Measurements from ENCODE around the gene HADH.

Gene HADH

DNA sequence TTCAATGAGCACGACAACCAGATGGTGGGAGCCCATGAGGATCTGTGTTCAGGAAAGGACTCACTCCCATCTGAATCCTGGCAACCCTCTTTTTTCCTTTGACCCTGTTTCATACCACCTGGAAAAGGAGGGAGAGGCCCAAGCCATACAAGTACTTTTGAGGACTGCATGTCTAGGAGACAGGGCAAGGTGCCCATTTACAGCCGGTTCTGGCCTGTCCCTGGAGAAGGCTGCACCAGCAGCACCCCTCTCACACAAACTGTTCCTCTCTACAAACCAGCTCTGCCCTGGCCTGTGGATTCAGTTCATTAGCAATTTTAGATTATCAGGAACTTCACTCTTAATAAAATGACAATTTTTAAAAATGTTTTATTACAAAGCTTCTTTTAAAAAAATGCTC lies 57.5 kb downstream of the HADH start:
- peaks cover 8% of the 10 kb centered on the region for H3K36me3 ChIP-seq (ENCODE audit: control insufficient read depth, low read length)
- H3K27me3 ChIP-seq (ENCODE audit: control insufficient read depth, low read length), result no peaks in the 10 kb centered on the region
- H3K9me3 ChIP-seq (ENCODE audit: control insufficient read depth, insufficient read depth, low read length), result no peaks in the 10 kb centered on the region
- no peaks in the 10 kb centered on the region for H3K79me2 ChIP-seq (ENCODE audit: control insufficient read depth, low read length)
- TF ChIP-seq EZH2phosphoT487 (IDR thresholded peaks at IDR 0.05; ENCODE audit: borderline replicate concordance, low read length), result no peak
- TF ChIP-seq, protein P1, sequence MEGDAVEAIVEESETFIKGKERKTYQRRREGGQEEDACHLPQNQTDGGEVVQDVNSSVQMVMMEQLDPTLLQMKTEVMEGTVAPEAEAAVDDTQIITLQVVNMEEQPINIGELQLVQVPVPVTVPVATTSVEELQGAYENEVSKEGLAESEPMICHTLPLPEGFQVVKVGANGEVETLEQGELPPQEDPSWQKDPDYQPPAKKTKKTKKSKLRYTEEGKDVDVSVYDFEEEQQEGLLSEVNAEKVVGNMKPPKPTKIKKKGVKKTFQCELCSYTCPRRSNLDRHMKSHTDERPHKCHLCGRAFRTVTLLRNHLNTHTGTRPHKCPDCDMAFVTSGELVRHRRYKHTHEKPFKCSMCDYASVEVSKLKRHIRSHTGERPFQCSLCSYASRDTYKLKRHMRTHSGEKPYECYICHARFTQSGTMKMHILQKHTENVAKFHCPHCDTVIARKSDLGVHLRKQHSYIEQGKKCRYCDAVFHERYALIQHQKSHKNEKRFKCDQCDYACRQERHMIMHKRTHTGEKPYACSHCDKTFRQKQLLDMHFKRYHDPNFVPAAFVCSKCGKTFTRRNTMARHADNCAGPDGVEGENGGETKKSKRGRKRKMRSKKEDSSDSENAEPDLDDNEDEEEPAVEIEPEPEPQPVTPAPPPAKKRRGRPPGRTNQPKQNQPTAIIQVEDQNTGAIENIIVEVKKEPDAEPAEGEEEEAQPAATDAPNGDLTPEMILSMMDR (IDR thresholded peaks at IDR 0.05; ENCODE audit: low read depth, low read length, poor library complexity, severe bottlenecking), result no peak
- H3K4me3 ChIP-seq (ENCODE audit: low read length), result no peak overlapping the region
- no peaks in the 10 kb centered on the region for H3K9me2 ChIP-seq (replicated peaks; ENCODE audit: control insufficient read depth, low read length)
- no peaks in the 10 kb centered on the region; the same call in 1 of the 2 replicates for H4K20me1 ChIP-seq (ENCODE audit: control insufficient read depth, insufficient read depth, low read depth, low read length)
- peaks cover 7% of the 10 kb centered on the region for H3K4me1 ChIP-seq (ENCODE audit: control insufficient read depth, low read length)
- H3K27ac ChIP-seq (ENCODE audit: low read depth, low read length), result no peak overlapping the region
- H3K4me2 ChIP-seq (ENCODE audit: low read length), result no peak overlapping the region
- H3F3A ChIP-seq (ENCODE audit: control insufficient read depth, insufficient read depth), result no peaks in the 10 kb centered on the region

DNA sequence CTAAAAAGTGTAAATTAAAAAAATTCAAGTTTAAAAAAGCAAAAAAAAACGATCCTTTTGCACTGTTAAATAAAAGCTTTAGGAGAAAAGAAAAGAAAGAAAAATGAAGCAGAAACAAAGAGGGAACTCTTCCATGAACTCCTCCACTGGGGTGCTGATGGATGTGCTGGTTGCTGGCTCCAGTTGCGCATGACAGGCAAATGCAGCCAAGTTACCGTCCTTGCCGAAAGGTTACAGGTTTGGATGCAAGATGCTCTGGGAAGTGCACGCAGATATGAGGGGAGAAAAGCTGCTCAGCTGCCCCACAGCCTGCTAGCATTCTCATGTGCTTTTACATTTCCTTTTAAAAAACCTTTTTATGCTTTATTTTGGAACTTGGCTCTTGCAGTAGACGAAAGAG lies 58.5 kb downstream of the HADH start:
- peaks cover 12% of the 10 kb centered on the region for H3K36me3 ChIP-seq (ENCODE audit: control insufficient read depth, low read length)
- H3K79me2 ChIP-seq (ENCODE audit: control insufficient read depth, low read length), result no peaks in the 10 kb centered on the region

DNA sequence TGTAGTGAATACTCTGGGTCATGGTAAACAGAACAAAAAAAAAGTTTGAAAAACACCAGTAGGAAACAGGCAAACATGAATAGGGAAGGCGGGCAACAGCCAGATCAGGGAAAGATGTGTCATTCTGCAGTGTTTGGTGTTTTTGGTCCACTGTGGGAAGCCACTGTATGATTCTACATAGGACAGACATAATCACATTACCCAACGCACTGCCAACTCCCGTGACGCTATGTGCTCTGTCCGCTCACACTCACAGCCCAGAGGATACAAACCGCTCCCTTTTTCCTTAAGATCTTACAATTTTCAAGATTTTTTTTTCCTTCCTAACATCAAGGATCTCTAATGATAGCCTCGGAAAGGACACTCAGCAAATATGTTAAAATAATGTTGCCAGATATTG lies 59.3 kb downstream of the HADH start:
- Histone ChIP-seq H3F3A (ENCODE audit: control insufficient read depth, insufficient read depth) (no peaks in the 10 kb centered on the region), H4K20me1 (ENCODE audit: control insufficient read depth, insufficient read depth, low read depth, low read length) (no peaks in the 10 kb centered on the region; the same call in 1 of the 2 replicates), H3K4me2 (ENCODE audit: low read length) (no peak overlapping the region), H3K27ac (ENCODE audit: low read depth, low read length) (no peak overlapping the region), H3K4me1 (ENCODE audit: control insufficient read depth, low read length) (peaks cover 7% of the 10 kb centered on the region), H3K36me3 (ENCODE audit: control insufficient read depth, low read length) (peaks cover 14% of the 10 kb centered on the region), H3K4me3 (ENCODE audit: low read length) (no peak overlapping the region), H3K9me2 (replicated peaks; ENCODE audit: control insufficient read depth, low read length) (no peaks in the 10 kb centered on the region), H3K27me3 (ENCODE audit: control insufficient read depth, low read length) (no peaks in the 10 kb centered on the region), H3K9me3 (ENCODE audit: control insufficient read depth, insufficient read depth, low read length) (no peaks in the 10 kb centered on the region), H3K79me2 (ENCODE audit: control insufficient read depth, low read length) (no peaks in the 10 kb centered on the region)
- TF ChIP-seq, protein P1 (IDR thresholded peaks at IDR 0.05; ENCODE audit: low read depth, low read length, poor library complexity, severe bottlenecking), result no peak
- no peak for TF ChIP-seq EZH2phosphoT487 (IDR thresholded peaks at IDR 0.05; ENCODE audit: borderline replicate concordance, low read length)

More for the DNA sequence above, 58.5 kb downstream of the HADH start:
- H3K9me2 ChIP-seq (replicated peaks; ENCODE audit: control insufficient read depth, low read length), result no peaks in the 10 kb centered on the region
- H3K4me3 ChIP-seq (ENCODE audit: low read length), result no peak overlapping the region
- no peaks in the 10 kb centered on the region; the same call in 1 of the 2 replicates for H4K20me1 ChIP-seq (ENCODE audit: control insufficient read depth, insufficient read depth, low read depth, low read length)
- no peaks in the 10 kb centered on the region for H3K27me3 ChIP-seq (ENCODE audit: control insufficient read depth, low read length)
- H3K27ac ChIP-seq (ENCODE audit: low read depth, low read length), result no peak overlapping the region
- no peaks in the 10 kb centered on the region for H3K9me3 ChIP-seq (ENCODE audit: control insufficient read depth, insufficient read depth, low read length)
- no peaks in the 10 kb centered on the region for H3F3A ChIP-seq (ENCODE audit: control insufficient read depth, insufficient read depth)
- TF ChIP-seq EZH2phosphoT487 (IDR thresholded peaks at IDR 0.05; ENCODE audit: borderline replicate concordance, low read length), result no peak
- TF ChIP-seq, protein P1 (IDR thresholded peaks at IDR 0.05; ENCODE audit: low read depth, low read length, poor library complexity, severe bottlenecking), result no peak
- no peak overlapping the region for H3K4me2 ChIP-seq (ENCODE audit: low read length)
- peaks cover 7% of the 10 kb centered on the region for H3K4me1 ChIP-seq (ENCODE audit: control insufficient read depth, low read length)

All from DOHH2 (cell line).